ENCODE results near the gene IMP4.
A peak's percentile ranks its signal among the peaks of the same experiment; 100 is the strongest.
"Not testable (repeated sequence)": the region's sequence is repeated elsewhere in the genome, so short reads cannot be mapped to it uniquely, and the experiment has no call there.

IMP4 gene, protein sequence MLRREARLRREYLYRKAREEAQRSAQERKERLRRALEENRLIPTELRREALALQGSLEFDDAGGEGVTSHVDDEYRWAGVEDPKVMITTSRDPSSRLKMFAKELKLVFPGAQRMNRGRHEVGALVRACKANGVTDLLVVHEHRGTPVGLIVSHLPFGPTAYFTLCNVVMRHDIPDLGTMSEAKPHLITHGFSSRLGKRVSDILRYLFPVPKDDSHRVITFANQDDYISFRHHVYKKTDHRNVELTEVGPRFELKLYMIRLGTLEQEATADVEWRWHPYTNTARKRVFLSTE

DNA sequence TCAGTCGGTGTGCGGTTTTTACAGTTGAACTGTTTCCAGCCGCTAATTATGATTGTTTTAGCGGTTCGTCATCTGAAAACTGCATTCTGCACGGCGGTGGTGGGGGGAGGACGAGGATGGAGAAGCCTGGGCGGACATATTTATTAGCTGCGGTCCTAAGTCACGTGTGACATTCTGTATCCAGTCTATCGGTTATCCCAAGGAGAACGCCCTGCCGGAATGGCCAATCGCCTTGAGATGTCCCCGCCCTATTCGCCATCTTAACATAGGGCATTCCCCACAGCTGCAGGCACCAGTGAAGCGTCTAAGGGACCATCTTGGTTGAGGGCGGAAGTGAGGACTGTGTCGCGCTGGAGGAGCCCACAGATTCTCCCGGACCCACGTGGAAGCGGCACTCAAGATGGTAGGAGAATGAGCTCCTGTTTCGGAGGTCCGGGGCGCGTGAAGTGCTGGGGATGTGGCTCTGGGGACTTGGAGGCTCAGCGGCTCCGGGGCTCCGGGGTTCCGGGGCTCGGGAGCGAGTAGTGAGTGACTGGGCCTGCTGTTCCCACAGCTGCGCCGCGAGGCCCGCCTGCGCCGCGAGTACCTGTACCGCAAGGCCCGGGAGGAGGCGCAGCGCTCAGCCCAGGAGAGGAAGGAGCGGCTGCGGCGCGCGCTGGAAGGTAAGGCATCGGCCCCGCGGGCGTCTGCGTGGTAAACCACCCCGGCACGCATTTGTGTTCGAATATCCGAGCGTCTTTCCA lies at the start of gene IMP4:
Gene IMP4 (plus strand): TSS at position 365 of the 743 bp plus-strand sequence. CDS start 36 bp downstream, at position 401.
- peak; percentile 98 for DNase-seq

DNA sequence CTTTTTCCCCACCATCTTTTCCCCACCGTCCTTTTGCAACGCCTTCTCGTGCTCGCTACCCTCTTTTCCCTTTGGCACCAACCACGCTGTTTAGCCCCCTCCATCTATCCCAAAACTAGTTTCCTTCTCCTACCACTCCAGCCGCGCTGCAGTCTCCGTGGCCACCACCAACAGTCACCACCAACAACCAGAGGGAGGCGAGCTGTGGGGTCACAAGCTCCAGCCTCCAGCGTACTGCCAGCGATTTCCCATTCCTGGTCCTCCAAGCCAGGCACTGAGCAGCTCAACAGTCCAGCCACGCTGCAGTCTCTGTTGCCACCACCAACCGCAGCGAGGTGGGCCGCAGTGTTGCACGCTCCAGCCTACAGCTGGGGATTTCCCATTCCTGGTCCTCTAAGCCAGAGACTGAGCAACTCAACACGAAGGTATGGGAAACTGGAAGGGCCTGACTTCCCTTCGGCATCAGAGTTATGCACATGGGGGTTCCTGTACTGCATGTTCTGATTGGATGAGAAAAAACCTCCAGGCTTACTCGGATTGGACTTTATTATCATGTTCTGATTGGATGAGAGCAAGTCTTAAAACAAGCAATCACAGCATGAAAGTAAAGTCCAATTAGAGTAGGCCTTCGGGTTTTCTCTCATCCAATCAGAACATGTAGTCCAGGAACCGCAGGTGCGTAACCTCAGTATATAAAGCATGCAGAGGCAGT lies 42.3 kb upstream of the IMP4 start:
- DNase-seq = no peak

- DNase-seq = no peak
These were observed 41.7 kb upstream of the IMP4 start for GRCh38 chr2:130300970-130301348.

DNA sequence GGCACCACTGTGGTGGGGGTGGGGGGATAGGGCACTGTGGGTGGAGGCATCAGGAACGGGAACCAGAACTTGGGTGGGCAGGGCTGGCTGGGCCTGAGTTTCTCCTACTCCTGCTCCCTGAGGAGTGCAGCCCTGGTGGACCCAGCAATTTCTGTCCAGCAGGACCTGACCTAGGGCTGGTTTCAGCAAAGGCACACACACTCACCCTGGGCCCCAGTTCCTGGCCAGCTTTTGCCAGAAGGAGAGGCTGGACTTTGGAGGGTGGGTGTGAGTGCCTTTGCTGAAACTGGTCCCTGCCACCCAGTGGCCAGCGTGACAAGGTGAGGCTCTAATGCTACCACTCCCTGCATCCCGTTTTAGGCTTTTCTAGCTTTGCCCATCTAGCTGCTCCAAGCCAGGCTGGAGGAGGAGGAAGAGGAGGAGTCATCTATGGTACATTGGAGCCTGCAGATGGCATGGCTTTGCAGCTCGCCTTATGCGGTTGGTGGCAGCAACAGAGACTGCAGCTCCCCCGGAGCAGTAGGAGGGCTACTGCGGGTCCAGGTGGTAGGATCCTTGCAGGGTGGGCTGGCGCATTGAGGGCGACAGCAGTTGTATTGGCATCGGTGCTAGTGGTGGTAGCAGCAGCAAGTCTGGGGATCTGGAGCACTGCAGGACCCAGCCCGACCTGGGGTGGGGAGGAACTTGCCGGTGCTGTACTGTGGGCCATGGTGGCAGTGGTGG lies 40.4 kb upstream of the IMP4 start:
- DNase-seq = no peak

DNA sequence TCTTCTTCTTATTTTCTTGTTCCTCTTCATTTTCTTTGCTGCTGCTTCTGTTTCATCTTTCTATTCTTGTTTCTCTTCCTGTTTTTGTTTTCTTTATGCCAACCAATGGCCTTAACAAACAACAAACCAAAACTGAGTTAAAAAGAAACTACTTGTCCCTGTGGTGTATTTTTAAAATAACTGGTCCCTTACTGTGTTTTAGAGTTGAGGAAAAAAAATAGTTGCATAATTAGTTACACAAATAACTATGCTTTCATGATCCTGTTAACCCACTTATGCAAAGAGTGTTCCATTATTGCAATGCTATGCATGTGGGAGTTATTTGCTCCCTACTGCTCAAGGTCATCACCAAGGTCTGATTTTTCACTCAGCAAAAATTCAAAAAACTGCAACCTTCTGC lies 39.5 kb upstream of the IMP4 start:
- DNase-seq = no peak

- DNase-seq = no peak
These were observed 38.0 kb upstream of the IMP4 start for GRCh38 chr2:130304726-130305125.

DNA sequence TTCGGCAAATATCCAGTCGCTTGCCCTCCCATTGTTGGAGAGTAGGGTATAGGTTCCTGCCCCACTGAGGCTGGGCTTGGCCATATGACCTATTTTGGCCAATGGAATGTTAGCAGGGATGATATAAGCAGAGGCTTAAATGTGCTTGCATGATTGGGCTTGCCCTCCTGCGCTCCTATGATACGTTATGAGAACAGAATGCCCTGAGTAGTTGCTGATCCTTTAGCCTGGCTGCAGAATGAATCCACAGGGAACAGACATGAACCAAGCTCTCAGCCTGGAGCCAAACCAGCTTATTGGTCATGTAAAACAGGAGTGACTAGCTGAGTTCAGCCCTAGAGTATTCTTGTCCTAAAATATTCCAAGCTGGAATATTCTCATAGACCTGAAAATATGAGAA lies 34.8 kb upstream of the IMP4 start:
- no peak for DNase-seq

GRCh38 chr2:130310881-130311280 lies 31.8 kb upstream of the IMP4 start:
- DNase-seq = no peak

DNA sequence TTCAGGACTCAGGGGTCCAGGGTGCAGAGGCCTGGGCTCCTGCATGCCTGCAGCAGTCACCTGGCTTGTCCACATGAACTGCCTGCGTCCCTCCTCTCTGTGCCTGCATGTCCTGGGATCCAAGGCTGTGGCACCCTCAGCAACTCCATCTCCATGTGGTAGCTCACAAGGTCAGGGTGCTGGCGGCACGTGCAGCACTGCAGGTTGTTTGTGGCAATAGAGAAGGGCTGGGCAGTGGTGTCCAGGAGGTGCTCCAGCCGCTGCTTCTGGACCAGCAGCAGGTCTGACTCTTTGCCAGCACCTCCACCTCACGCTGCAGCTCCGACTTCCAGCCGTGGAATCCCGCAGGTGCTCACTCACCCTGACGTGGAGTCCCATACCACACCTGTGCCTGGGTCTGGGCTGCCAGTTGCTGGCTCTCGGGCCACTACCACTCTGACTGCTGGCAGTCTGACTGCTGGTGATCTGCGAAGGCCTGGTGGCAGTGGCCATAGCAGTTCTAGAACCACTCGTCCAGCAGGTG lies 28.8 kb upstream of the IMP4 start:
- no peak for DNase-seq

- DNase-seq = no peak
These were observed 28.3 kb upstream of the IMP4 start for GRCh38 chr2:130314377-130314776.

GRCh38 chr2:130316596-130316995 lies 26.1 kb upstream of the IMP4 start:
- DNase-seq = no peak

DNA sequence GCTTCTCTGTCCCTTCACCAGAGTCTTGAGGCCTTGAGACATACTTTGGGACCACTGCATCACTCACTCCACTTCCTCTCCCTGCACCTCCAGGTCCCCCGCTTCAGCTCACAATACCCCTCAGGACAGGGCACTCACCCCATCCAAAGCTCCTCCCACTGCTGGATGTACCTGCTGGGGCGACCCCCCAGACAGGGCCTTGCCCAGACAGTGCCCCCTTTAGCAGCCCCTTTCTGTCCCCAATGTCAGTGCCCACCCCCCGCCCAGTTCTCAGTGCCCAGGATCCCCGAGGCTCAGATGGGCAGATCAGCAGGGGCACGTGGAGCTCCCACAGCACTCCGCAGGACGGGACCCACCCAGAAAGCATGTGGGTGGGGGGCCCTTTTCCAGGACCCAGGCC lies 23.8 kb upstream of the IMP4 start:
- DNase-seq = no peak

DNA sequence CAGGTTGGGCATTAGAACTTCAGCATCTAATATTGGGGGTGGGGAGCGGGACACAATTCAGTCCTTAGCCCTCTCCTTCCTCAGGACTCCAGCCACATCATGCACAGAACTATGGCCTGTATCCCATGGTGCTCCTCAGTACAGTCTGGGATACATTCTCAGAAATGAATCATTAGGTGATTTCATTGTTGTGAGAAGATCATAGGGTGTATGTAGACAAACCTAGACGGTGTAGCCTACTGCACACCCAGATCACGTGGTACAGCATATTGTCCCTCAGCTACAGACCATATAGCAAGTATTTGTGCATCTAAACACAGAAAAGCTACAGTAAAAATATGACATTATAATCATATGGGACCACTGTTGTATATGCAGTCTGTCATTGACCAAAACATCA lies 23.2 kb upstream of the IMP4 start:
- DNase-seq = no peak

- no peak for DNase-seq
These were observed 14.8 kb upstream of the IMP4 start for GRCh38 chr2:130327703-130328527.

DNA sequence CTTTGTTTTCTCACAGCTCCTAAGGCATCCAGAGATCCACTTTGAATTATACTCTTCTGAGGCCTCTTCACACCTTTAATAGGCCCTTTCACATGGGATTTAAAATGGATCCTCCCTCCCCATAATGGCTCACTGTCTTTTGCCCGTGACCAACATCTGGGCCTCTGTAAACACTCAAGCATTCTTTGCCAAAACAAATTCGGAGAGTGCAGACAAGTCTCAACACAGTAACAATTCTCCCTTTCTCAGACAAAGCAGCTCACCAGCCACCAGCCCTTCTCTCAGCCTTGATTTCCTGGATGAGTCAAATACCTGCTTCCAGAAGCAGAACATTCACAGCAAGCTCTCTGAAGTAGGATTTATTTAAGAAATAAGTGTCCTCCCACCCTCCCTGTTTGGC lies 14.0 kb upstream of the IMP4 start:
- DNase-seq = no peak

DNA sequence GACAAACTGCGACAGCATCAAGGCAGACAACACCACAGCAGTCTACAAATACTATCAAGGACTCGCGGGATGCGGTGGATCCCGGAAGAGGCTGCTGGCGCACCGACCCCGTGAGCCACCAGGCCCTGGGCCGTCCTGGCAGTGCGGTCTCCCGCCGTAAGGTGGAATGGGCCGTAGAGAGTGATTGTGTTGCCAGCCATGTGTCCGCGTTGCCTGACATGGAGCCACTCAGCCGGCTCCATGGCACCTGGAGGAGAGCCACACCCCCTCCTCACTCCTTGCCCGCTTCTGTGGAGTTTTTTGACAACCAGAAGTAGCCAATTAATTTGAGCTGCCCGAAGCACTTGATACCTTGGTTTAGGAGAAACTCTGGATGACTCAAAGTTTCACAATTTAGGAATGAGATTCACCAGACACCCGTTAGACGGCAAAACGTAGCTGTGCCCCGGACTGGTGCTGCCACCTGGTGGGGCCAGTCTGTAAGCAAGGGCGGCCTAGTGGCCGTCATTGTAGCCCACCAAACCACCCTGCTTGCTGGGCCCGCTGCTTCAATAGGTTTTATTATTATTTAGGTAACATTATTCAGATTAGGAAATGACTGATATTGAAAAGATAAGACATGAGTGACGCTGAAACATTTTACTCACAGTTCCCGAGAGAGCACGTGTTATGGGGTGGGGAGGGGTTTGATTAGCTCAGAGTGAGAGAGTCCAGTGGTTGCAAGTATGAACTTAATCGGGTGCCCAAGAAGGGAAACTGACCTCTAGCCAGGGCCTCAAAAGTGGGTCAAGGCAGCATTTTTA lies 10.2 kb upstream of the IMP4 start:
- peak; percentile 53 for DNase-seq

DNA sequence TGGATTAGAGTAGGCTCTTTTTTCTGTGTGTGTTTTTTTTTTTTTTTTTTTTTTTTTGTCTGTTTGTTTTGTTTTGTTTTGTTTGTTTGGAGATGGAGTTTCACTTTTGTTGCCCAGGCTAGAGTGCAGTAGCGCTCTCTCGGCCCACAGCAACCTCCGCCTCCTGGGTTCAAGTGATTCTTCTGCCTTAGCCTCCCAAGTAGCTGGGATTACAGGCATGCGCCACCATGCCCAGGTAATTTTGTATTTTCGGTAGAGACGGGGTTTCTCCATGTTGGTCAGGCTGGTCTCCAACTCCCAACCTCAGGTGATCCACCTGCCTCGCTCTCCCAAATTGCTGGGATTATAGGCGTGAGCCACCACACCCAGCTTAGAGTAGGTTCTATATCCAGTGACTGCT lies 9.4 kb upstream of the IMP4 start:
- DNase-seq = not testable (repeated sequence)

GRCh38 chr2:130334026-130334425 lies 8.7 kb upstream of the IMP4 start:
- no peak for DNase-seq

DNA sequence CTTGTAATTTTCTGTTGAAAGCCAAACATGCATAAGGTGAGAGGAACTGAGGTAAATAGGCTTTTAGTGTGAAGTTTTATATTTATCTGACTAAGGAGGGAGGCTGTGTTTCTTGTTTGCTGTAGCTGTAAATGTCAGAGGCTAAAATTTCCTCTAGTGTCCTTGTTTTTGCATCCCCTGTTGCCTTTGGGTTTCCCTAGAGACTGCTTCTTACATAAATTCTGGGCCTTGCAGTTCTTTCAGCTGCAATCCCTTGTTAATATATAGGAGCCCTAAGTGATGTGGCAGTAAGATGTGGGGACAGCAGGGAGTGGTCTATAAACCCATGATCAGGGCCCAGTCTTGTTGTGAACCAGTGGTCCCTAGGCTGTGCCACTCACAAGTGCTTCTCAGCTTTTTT lies 7.5 kb upstream of the IMP4 start:
- DNase-seq = no peak

GRCh38 chr2:130336150-130336876 lies 6.4 kb upstream of the IMP4 start:
- no peak for DNase-seq
